ENCODE data around the gene FXN. TPM values are rescaled to one million over a fixed set of nuclear protein-coding genes. Genes with fewer than 3 reads are reported as not detected.
"Not testable (repeated sequence)": the region's sequence is repeated elsewhere in the genome, so short reads cannot be mapped to it uniquely, and the experiment has no call there.

The FXN gene
- total RNA-seq: 10 to 100 TPM; 14.1 to 15.2 TPM

- no peaks in the 10 kb centered on the region for H3K9me3 Mint-ChIP-seq
- peaks cover 7% of the 10 kb centered on the region for H3K36me3 Mint-ChIP-seq
- intact Hi-C loops (cut with micrococcal nuclease): loop anchor here (1.0 to 5.0 kb wide), 3 partner anchors 145 to 512 kb away; no protein-coding TSS in a partner anchor
- no peaks in the 10 kb centered on the region for H3K27me3 Mint-ChIP-seq
- H3K4me1 Mint-ChIP-seq (ENCODE audit: low read depth): peaks cover 21% of the 10 kb centered on the region
- CTCF ChIA-PET: interaction anchor here (0.6 to 2.2 kb wide), 37 partner anchors 9 to 723 kb away, joined by 3 to 37 read pairs (median 3); a partner anchor contains a TSS
- peak; percentile 89 for DNase-seq
- POLR2A ChIA-PET: interaction anchor here (0.6 to 1.2 kb wide), 2 partner anchors 24 to 145 kb away, joined by 3 read pairs; no protein-coding TSS in a partner anchor
- H3K27ac Mint-ChIP-seq: peak within 1 kb of the TSS; percentile 92
- peak within 1 kb of the TSS; percentile 97 for H3K4me3 Mint-ChIP-seq
Measured at GRCh38 chr9:69035438-69036308, at the start of gene FXN. TSS of gene FXN (plus strand) at chr9:69035752. CDS start at chr9:69035783, 31 bp downstream.

GRCh38 chr9:68986949-68987348 lies 48.6 kb upstream of the FXN start:
- DNase-seq; CTCF ChIA-PET; H3K27ac Mint-ChIP-seq; H3K27me3 Mint-ChIP-seq; H3K4me3 Mint-ChIP-seq; POLR2A ChIA-PET; H3K36me3 Mint-ChIP-seq; H3K4me1 Mint-ChIP-seq (ENCODE audit: low read depth); H3K9me3 Mint-ChIP-seq; intact Hi-C loops (cut with micrococcal nuclease): not testable (repeated sequence)

GRCh38 chr9:68991457-68991856 lies 44.1 kb upstream of the FXN start:
- H3K36me3 Mint-ChIP-seq: no peaks in the 10 kb centered on the region
- no peak for DNase-seq
- POLR2A ChIA-PET: no interaction called here
- H3K9me3 Mint-ChIP-seq: no peaks in the 10 kb centered on the region
- H3K27ac Mint-ChIP-seq: no peak overlapping the region
- H3K4me3 Mint-ChIP-seq: no peak overlapping the region
- H3K4me1 Mint-ChIP-seq (ENCODE audit: low read depth): peaks cover 6% of the 10 kb centered on the region
- intact Hi-C loops (cut with micrococcal nuclease): loop anchor here (10.0 kb wide), 1 partner anchor 287 kb away; the partner anchor contains the start of gene PIP5K1B
- CTCF ChIA-PET: interaction anchor here (0.8 kb wide), 1 partner anchor 17 kb away, joined by 3 read pairs; no protein-coding TSS in a partner anchor
- H3K27me3 Mint-ChIP-seq: peaks cover 2% of the 10 kb centered on the region

GRCh38 chr9:68995776-68996175 lies 39.8 kb upstream of the FXN start:
- Mint-ChIP-seq H3K36me3 (no peaks in the 10 kb centered on the region), H3K4me1 (ENCODE audit: low read depth) (peaks cover 9% of the 10 kb centered on the region), H3K27ac (no peak overlapping the region), H3K9me3 (no peaks in the 10 kb centered on the region), H3K27me3 (no peaks in the 10 kb centered on the region), H3K4me3 (no peak overlapping the region)
- intact Hi-C loops (cut with micrococcal nuclease): loop anchor here (1.0 to 10.0 kb wide), 4 partner anchors 21 to 291 kb away; partner anchors contain the start of gene PIP5K1B
- CTCF ChIA-PET: interaction anchor here (1.3 to 3.9 kb wide), 3 partner anchors 40 to 412 kb away, joined by 3 to 18 read pairs (median 5); partner anchors contain the start of gene FXN
- DNase-seq: no peak
- POLR2A ChIA-PET: no interaction called here

GRCh38 chr9:68996462-68996861 lies 39.1 kb upstream of the FXN start:
- H3K27ac Mint-ChIP-seq: no peak overlapping the region
- peaks cover 9% of the 10 kb centered on the region for H3K4me1 Mint-ChIP-seq (ENCODE audit: low read depth)
- intact Hi-C loops (cut with micrococcal nuclease): loop anchor here (1.0 to 10.0 kb wide), 4 partner anchors 22 to 292 kb away; partner anchors contain the start of gene PIP5K1B
- no peaks in the 10 kb centered on the region for H3K36me3 Mint-ChIP-seq
- CTCF ChIA-PET: interaction anchor here (1.1 to 3.9 kb wide), 6 partner anchors 17 to 413 kb away, joined by 3 to 18 read pairs (median 4); partner anchors contain the start of gene FXN
- no peak overlapping the region for H3K4me3 Mint-ChIP-seq
- no peaks in the 10 kb centered on the region for H3K9me3 Mint-ChIP-seq
- POLR2A ChIA-PET: no interaction called here
- DNase-seq: no peak
- no peaks in the 10 kb centered on the region for H3K27me3 Mint-ChIP-seq

- ChIA-PET POLR2A (no interaction called here), CTCF (interaction anchor here (0.7 to 3.9 kb wide), 8 partner anchors 13 to 437 kb away, joined by 3 to 18 read pairs (median 4); no protein-coding TSS in a partner anchor)
- no peak for DNase-seq
- Mint-ChIP-seq H3K4me1 (ENCODE audit: low read depth) (peaks cover 9% of the 10 kb centered on the region), H3K4me3 (no peak overlapping the region), H3K9me3 (no peaks in the 10 kb centered on the region), H3K27ac (no peak overlapping the region), H3K27me3 (no peaks in the 10 kb centered on the region), H3K36me3 (no peaks in the 10 kb centered on the region)
- intact Hi-C loops (cut with micrococcal nuclease): loop anchor here (2.0 to 10.0 kb wide), 5 partner anchors 29 to 293 kb away; partner anchors contain the start of gene PIP5K1B
Measured at GRCh38 chr9:68997666-68998065, 37.9 kb upstream of the FXN start.

GRCh38 chr9:68998385-68998784 lies 37.2 kb upstream of the FXN start:
- Mint-ChIP-seq H3K9me3 (no peaks in the 10 kb centered on the region), H3K4me1 (ENCODE audit: low read depth) (peaks cover 9% of the 10 kb centered on the region), H3K27ac (no peak overlapping the region), H3K36me3 (no peaks in the 10 kb centered on the region), H3K27me3 (peaks cover 3% of the 10 kb centered on the region), H3K4me3 (no peak overlapping the region)
- intact Hi-C loops (cut with micrococcal nuclease): loop anchor here (2.0 to 10.0 kb wide), 5 partner anchors 28 to 294 kb away; partner anchors contain the start of gene PIP5K1B
- no peak for DNase-seq
- ChIA-PET CTCF (interaction anchor here (0.7 to 3.9 kb wide), 8 partner anchors 14 to 438 kb away, joined by 4 to 18 read pairs (median 5); no protein-coding TSS in a partner anchor), POLR2A (no interaction called here)

GRCh38 chr9:68998812-68999211 lies 36.7 kb upstream of the FXN start:
- no peak for DNase-seq
- Mint-ChIP-seq H3K36me3 (no peaks in the 10 kb centered on the region), H3K9me3 (no peaks in the 10 kb centered on the region), H3K27ac (no peak overlapping the region), H3K27me3 (peaks cover 3% of the 10 kb centered on the region), H3K4me3 (no peak overlapping the region), H3K4me1 (ENCODE audit: low read depth) (peaks cover 9% of the 10 kb centered on the region)
- ChIA-PET POLR2A (no interaction called here), CTCF (interaction anchor here (0.7 to 3.9 kb wide), 29 partner anchors 9 to 439 kb away, joined by 3 to 36 read pairs (median 5); partner anchors contain the start of gene FXN)
- intact Hi-C loops (cut with micrococcal nuclease): loop anchor here (1.0 to 10.0 kb wide), 6 partner anchors 28 to 415 kb away; partner anchors contain the start of gene PIP5K1B

- no peak overlapping the region for H3K4me3 Mint-ChIP-seq
- peaks cover 9% of the 10 kb centered on the region for H3K4me1 Mint-ChIP-seq (ENCODE audit: low read depth)
- peak; percentile 73 for DNase-seq
- ChIA-PET CTCF (interaction anchor here (0.6 to 1.9 kb wide), 45 partner anchors 9 to 440 kb away, joined by 3 to 36 read pairs (median 4); partner anchors contain the start of gene FXN), POLR2A (no interaction called here)
- no peaks in the 10 kb centered on the region for H3K36me3 Mint-ChIP-seq
- no peaks in the 10 kb centered on the region for H3K9me3 Mint-ChIP-seq
- intact Hi-C loops (cut with micrococcal nuclease): loop anchor here (1.0 to 10.0 kb wide), 6 partner anchors 27 to 415 kb away; partner anchors contain the start of gene PIP5K1B
- H3K27me3 Mint-ChIP-seq: peaks cover 3% of the 10 kb centered on the region
- no peak overlapping the region for H3K27ac Mint-ChIP-seq
Measured at GRCh38 chr9:68999393-69000105, 36.0 kb upstream of the FXN start.

GRCh38 chr9:69001921-69002320 lies 33.6 kb upstream of the FXN start:
- CTCF ChIA-PET: interaction anchor here (0.9 to 1.3 kb wide), 2 partner anchors 33 to 418 kb away, joined by 3 to 4 read pairs; partner anchors contain the start of gene FXN
- Mint-ChIP-seq H3K27me3 (peaks cover 4% of the 10 kb centered on the region), H3K4me1 (ENCODE audit: low read depth) (peaks cover under 1% of the 10 kb centered on the region), H3K27ac (no peak overlapping the region), H3K4me3 (no peak overlapping the region), H3K36me3 (no peaks in the 10 kb centered on the region), H3K9me3 (no peaks in the 10 kb centered on the region)
- POLR2A ChIA-PET: no interaction called here
- DNase-seq: no peak
- intact Hi-C loops (cut with micrococcal nuclease): no loop called here

- H3K36me3 Mint-ChIP-seq: no peaks in the 10 kb centered on the region
- CTCF ChIA-PET: interaction anchor here (0.6 to 1.3 kb wide), 2 partner anchors 138 to 419 kb away, joined by 3 to 4 read pairs; no protein-coding TSS in a partner anchor
- H3K27me3 Mint-ChIP-seq: peaks cover 6% of the 10 kb centered on the region
- H3K9me3 Mint-ChIP-seq: no peaks in the 10 kb centered on the region
- no peak for DNase-seq
- POLR2A ChIA-PET: no interaction called here
- no peak overlapping the region for H3K4me3 Mint-ChIP-seq
- H3K4me1 Mint-ChIP-seq (ENCODE audit: low read depth): no peaks in the 10 kb centered on the region
- intact Hi-C loops (cut with micrococcal nuclease): no loop called here
- H3K27ac Mint-ChIP-seq: no peak overlapping the region
Measured at GRCh38 chr9:69003051-69003450, 32.5 kb upstream of the FXN start.

Measured in activated CD4-positive, alpha-beta memory T cell treated with anti-CD3 and anti-CD28 coated beads for 36 hours (primary cell).